ENCODE data around the gene SLX4IP. TPM values are rescaled to one million over a fixed set of nuclear protein-coding genes. Genes with fewer than 3 reads are reported as not detected.
A peak's percentile ranks its signal among the peaks of the same experiment; 100 is the strongest.

Gene SLX4IP
- total RNA-seq, 1 experiment from 2014 or later: 7.4 TPM

DNA sequence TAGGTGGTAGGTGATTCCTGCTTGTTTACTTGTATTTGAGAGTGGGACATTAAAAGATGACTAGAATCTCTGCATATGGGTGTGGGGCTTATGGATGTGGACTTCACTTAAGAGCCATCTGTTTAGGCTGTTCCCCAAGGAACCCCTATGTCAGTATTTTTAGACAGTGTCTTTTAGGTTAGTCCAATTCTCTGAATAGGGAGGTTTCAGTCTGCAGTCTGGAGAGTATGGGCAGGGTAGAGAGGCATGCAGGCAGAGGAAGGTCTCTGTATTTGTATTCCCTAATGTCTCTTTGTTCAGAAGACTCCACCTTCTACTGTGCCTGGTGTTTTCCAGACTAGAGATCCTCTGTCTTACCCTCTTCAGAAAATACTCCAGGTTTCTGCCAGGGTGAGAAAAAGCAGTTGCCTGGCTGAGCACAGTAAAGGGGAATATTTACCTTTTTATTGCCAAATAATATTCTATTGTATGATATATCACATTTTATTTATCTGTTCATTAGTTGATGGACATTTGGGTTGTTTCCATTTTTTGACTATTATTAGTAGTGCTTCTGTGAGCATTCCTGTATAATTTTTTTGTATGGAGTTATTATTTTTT is 19.1 kb downstream of the SLX4IP start:
- no peaks in the 10 kb centered on the region for H3K27me3 Mint-ChIP-seq (ENCODE audit: low read depth)
- ChIA-PET POLR2A (interaction anchor here (0.7 kb wide), 1 partner anchor 452 kb away, joined by 3 read pairs; no protein-coding TSS in a partner anchor), CTCF (no interaction called here)
- H3K36me3 Mint-ChIP-seq: peaks cover 2% of the 10 kb centered on the region; the same call in 1 of the 2 replicates
- ATAC-seq (peak; percentile 48; the same call in 1 of the 2 replicates), DNase-seq (ENCODE audit: low spot score) (no peak)
- peaks cover 8% of the 10 kb centered on the region; the same call in 1 of the 2 replicates for H3K9me3 Mint-ChIP-seq
- peaks cover 15% of the 10 kb centered on the region for H3K4me1 Mint-ChIP-seq
- H3K4me3 Mint-ChIP-seq: no peak overlapping the region
- H3K27ac Mint-ChIP-seq: peak overlapping the region; percentile 21
- TF ChIP-seq, protein P1, sequence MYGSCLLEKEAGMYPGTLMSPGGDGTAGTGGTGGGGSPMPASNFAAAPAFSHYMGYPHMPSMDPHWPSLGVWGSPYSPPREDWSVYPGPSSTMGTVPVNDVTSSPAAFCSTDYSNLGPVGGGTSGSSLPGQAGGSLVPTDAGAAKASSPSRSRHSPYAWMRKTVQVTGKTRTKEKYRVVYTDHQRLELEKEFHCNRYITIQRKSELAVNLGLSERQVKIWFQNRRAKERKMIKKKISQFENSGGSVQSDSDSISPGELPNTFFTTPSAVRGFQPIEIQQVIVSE (CRISPR knock-in tag; IDR thresholded peaks at IDR 0.05; ENCODE audit: borderline replicate concordance): no peak
- TF ChIP-seq, protein P2, sequence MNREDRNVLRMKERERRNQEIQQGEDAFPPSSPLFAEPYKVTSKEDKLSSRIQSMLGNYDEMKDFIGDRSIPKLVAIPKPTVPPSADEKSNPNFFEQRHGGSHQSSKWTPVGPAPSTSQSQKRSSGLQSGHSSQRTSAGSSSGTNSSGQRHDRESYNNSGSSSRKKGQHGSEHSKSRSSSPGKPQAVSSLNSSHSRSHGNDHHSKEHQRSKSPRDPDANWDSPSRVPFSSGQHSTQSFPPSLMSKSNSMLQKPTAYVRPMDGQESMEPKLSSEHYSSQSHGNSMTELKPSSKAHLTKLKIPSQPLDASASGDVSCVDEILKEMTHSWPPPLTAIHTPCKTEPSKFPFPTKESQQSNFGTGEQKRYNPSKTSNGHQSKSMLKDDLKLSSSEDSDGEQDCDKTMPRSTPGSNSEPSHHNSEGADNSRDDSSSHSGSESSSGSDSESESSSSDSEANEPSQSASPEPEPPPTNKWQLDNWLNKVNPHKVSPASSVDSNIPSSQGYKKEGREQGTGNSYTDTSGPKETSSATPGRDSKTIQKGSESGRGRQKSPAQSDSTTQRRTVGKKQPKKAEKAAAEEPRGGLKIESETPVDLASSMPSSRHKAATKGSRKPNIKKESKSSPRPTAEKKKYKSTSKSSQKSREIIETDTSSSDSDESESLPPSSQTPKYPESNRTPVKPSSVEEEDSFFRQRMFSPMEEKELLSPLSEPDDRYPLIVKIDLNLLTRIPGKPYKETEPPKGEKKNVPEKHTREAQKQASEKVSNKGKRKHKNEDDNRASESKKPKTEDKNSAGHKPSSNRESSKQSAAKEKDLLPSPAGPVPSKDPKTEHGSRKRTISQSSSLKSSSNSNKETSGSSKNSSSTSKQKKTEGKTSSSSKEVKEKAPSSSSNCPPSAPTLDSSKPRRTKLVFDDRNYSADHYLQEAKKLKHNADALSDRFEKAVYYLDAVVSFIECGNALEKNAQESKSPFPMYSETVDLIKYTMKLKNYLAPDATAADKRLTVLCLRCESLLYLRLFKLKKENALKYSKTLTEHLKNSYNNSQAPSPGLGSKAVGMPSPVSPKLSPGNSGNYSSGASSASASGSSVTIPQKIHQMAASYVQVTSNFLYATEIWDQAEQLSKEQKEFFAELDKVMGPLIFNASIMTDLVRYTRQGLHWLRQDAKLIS (CRISPR knock-in tag; IDR thresholded peaks at IDR 0.05; ENCODE audit: borderline replicate concordance): no peak
- no peak for TF ChIP-seq ZNF232 (CRISPR knock-in tag; IDR thresholded peaks at IDR 0.05)
- no peak for TF ChIP-seq ZNF263 (CRISPR knock-in tag; IDR thresholded peaks at IDR 0.05; ENCODE audit: low read depth)
- TF ChIP-seq, protein P3, sequence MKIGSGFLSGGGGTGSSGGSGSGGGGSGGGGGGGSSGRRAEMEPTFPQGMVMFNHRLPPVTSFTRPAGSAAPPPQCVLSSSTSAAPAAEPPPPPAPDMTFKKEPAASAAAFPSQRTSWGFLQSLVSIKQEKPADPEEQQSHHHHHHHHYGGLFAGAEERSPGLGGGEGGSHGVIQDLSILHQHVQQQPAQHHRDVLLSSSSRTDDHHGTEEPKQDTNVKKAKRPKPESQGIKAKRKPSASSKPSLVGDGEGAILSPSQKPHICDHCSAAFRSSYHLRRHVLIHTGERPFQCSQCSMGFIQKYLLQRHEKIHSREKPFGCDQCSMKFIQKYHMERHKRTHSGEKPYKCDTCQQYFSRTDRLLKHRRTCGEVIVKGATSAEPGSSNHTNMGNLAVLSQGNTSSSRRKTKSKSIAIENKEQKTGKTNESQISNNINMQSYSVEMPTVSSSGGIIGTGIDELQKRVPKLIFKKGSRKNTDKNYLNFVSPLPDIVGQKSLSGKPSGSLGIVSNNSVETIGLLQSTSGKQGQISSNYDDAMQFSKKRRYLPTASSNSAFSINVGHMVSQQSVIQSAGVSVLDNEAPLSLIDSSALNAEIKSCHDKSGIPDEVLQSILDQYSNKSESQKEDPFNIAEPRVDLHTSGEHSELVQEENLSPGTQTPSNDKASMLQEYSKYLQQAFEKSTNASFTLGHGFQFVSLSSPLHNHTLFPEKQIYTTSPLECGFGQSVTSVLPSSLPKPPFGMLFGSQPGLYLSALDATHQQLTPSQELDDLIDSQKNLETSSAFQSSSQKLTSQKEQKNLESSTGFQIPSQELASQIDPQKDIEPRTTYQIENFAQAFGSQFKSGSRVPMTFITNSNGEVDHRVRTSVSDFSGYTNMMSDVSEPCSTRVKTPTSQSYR (CRISPR knock-in tag; IDR thresholded peaks at IDR 0.05): no peak
- no peak for TF ChIP-seq ZNF219 (CRISPR knock-in tag; IDR thresholded peaks at IDR 0.05; ENCODE audit: borderline replicate concordance)
- no peak for TF ChIP-seq SMAD4 (CRISPR knock-in tag; IDR thresholded peaks at IDR 0.05)
- no peak for TF ChIP-seq SOX15 (CRISPR knock-in tag; IDR thresholded peaks at IDR 0.05)
- no peak for TF ChIP-seq ZNF138 (CRISPR knock-in tag; conservative IDR thresholded peaks at IDR 0.05)
- no peak for TF ChIP-seq ELF4 (CRISPR knock-in tag; IDR thresholded peaks at IDR 0.05; ENCODE audit: low read depth)
- TF ChIP-seq OVOL2 (CRISPR knock-in tag; IDR thresholded peaks at IDR 0.05; ENCODE audit: borderline replicate concordance): no peak
- no peak for TF ChIP-seq ZNF317 (CRISPR knock-in tag; IDR thresholded peaks at IDR 0.05; ENCODE audit: borderline replicate concordance, low read depth)
- TF ChIP-seq, protein P4, sequence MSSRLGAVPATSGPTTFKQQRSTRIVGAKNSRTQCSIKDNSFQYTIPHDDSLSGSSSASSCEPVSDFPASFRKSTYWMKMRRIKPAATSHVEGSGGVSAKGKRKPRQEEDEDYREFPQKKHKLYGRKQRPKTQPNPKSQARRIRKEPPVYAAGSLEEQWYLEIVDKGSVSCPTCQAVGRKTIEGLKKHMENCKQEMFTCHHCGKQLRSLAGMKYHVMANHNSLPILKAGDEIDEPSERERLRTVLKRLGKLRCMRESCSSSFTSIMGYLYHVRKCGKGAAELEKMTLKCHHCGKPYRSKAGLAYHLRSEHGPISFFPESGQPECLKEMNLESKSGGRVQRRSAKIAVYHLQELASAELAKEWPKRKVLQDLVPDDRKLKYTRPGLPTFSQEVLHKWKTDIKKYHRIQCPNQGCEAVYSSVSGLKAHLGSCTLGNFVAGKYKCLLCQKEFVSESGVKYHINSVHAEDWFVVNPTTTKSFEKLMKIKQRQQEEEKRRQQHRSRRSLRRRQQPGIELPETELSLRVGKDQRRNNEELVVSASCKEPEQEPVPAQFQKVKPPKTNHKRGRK (CRISPR knock-in tag; IDR thresholded peaks at IDR 0.05; ENCODE audit: borderline replicate concordance): no peak
- TF ChIP-seq FOXP1 (CRISPR knock-in tag; IDR thresholded peaks at IDR 0.05; ENCODE audit: borderline replicate concordance): no peak
- TF ChIP-seq, protein P5, sequence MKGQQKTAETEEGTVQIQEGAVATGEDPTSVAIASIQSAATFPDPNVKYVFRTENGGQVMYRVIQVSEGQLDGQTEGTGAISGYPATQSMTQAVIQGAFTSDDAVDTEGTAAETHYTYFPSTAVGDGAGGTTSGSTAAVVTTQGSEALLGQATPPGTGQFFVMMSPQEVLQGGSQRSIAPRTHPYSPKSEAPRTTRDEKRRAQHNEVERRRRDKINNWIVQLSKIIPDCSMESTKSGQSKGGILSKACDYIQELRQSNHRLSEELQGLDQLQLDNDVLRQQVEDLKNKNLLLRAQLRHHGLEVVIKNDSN (CRISPR knock-in tag; IDR thresholded peaks at IDR 0.05): no peak
- no peak for TF ChIP-seq GABPB1 (CRISPR knock-in tag; IDR thresholded peaks at IDR 0.05)
- TF ChIP-seq ATF1 (CRISPR knock-in tag; IDR thresholded peaks at IDR 0.05): no peak

Data from WTC11 (cell line).